HK-2 (cell line): ENCODE data around the gene BLOC1S1.

Source experiments
- DNase-seq: peaks from one replicate; pipeline ENCODE4 v3.0.0-alpha.2; 2018; ENCODE audit not compliant: unreplicated experiment

BLOC1S1 gene

GRCh38 chr12:55728186-55728938 is 12.5 kb downstream of the BLOC1S1 start:
- DNase-seq: peak; percentile 73

- peak; percentile 89 for DNase-seq
Measured at GRCh38 chr12:55728939-55729818, 13.3 kb downstream of the BLOC1S1 start, which contains the start of gene CD63. TSS of gene CD63 (minus strand) at chr12:55729009. CDS start at chr12:55728341, 668 bp downstream.

GRCh38 chr12:55729819-55730818 is 14.3 kb downstream of the BLOC1S1 start:
- peak; percentile 60 for DNase-seq

- DNase-seq: no peak
Measured at GRCh38 chr12:55732288-55732687, 16.4 kb downstream of the BLOC1S1 start.

GRCh38 chr12:55733021-55733555 is 17.2 kb downstream of the BLOC1S1 start:
- no peak for DNase-seq

GRCh38 chr12:55733858-55734257 is 18.0 kb downstream of the BLOC1S1 start:
- DNase-seq: no peak

GRCh38 chr12:55734595-55734994 is 18.7 kb downstream of the BLOC1S1 start:
- DNase-seq: no peak

GRCh38 chr12:55736076-55736475 is 20.2 kb downstream of the BLOC1S1 start:
- DNase-seq: no peak

- peak; percentile 60 for DNase-seq
Measured at GRCh38 chr12:55736780-55737580, 21.1 kb downstream of the BLOC1S1 start.

GRCh38 chr12:55737581-55738122 is 21.8 kb downstream of the BLOC1S1 start:
- DNase-seq: no peak

- peak; percentile 79 for DNase-seq
Measured at GRCh38 chr12:55738123-55739024, 22.5 kb downstream of the BLOC1S1 start.

- DNase-seq: no peak
Measured at GRCh38 chr12:55739025-55739378, 23.2 kb downstream of the BLOC1S1 start.

- no peak for DNase-seq
Measured at GRCh38 chr12:55741931-55742680, 26.3 kb downstream of the BLOC1S1 start.

GRCh38 chr12:55742719-55743405 is 27.0 kb downstream of the BLOC1S1 start, which contains the start of gene GDF11:
TSS of gene GDF11 (plus strand) at chr12:55743122. CDS start at chr12:55743317, 195 bp downstream.
- DNase-seq: peak; percentile 71

- peak; percentile 70 for DNase-seq
Measured at GRCh38 chr12:55743406-55744339, 27.8 kb downstream of the BLOC1S1 start.

GRCh38 chr12:55744340-55745030 is 28.6 kb downstream of the BLOC1S1 start:
- no peak for DNase-seq
